ENCODE results near the gene BRD3. TPM values are rescaled to one million over a fixed set of nuclear protein-coding genes. Genes with fewer than 3 reads are reported as not detected.

BRD3 gene
- polyA plus RNA-seq, 1 donor, result 62.5 TPM

GRCh38 chr9:134066913-134067851 is 644 bp downstream of the BRD3 start:
- no peak for DNase-seq (ENCODE audit: low read depth)

GRCh38 chr9:134066526-134066912 is 1.3 kb downstream of the BRD3 start:
- DNase-seq (ENCODE audit: low read depth), result no peak

GRCh38 chr9:134065612-134066419 is 2.0 kb downstream of the BRD3 start:
- DNase-seq (ENCODE audit: low read depth), result no peak

DNA sequence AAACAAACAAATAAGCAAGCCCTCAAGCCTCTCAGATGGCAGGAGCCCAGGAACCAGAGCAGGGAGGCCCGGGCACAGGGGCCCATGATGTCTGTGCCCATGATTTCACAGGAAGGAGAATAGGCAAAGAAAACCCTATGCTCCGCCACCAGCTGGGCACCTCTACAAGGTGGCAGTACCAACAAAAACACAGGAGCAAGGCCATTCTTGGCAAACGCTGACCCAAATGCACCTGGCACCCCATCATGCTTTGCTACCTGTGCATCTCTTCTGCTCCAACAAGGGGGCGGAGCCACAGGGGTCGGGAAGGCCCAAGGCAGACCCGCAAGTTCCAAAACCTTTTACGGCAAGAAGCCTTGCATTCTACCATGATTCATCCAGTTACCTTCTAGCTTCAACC is 3.1 kb downstream of the BRD3 start:
- DNase-seq (ENCODE audit: low read depth), result no peak

- no peak for DNase-seq (ENCODE audit: low read depth)
Observed at GRCh38 chr9:134063571-134064450, 4.0 kb downstream of the BRD3 start.

DNA sequence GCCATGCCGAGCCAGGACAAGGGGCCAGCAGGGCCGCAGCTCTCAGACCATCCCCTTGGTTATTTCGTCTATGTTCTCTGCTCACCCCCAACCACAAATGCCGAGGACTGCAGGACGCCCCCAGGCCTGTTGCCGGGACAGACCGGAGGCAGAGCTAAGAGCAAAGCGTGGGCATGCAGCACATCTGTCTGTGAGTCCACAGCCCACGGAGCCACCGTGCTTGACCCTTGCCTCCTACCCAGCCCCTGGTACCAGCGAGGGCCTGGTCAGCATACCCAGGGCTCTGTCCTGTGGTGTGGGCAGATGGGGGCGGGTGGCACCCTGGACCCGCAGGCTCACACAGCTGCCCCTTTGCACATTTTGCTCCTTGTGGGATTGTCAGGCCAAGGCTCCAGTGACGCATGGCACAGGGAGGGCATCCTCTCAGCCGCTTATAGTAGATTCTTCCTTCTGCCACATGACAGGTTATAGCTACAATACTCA is 4.7 kb downstream of the BRD3 start:
- no peak for DNase-seq (ENCODE audit: low read depth)

DNA sequence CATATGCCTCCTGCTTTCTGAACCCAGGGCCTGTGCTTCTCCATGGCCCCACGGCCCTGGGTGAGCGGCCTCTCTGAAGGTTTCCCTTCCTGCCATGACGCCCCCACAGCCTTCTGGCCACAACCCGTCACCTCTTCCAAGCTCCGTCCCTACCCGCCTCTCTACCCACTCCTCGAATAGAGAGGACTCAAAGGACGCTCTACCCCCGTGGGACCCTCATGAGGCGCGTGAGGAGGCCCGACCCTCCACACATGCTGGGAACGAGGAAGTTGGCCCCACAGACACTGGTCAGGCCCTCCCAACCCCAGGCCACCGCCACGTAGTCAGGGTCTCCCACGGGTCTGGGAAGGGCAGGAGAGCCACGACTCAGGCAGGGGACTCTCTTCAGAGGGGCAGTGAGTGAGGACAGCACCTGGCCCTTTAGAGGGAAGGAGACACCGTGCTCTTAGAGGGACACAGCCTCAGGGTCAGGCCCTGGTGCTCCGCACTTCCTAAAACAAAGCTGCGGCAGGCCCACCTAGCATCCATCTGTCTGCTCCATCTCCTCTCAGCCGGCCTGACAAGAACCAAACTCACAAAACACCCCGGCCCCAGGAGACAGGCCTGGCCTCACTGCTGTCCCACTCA is 5.3 kb downstream of the BRD3 start:
- DNase-seq (ENCODE audit: low read depth), result no peak

- DNase-seq (ENCODE audit: low read depth), result no peak
Observed at GRCh38 chr9:134061688-134062371, 6.0 kb downstream of the BRD3 start.

DNA sequence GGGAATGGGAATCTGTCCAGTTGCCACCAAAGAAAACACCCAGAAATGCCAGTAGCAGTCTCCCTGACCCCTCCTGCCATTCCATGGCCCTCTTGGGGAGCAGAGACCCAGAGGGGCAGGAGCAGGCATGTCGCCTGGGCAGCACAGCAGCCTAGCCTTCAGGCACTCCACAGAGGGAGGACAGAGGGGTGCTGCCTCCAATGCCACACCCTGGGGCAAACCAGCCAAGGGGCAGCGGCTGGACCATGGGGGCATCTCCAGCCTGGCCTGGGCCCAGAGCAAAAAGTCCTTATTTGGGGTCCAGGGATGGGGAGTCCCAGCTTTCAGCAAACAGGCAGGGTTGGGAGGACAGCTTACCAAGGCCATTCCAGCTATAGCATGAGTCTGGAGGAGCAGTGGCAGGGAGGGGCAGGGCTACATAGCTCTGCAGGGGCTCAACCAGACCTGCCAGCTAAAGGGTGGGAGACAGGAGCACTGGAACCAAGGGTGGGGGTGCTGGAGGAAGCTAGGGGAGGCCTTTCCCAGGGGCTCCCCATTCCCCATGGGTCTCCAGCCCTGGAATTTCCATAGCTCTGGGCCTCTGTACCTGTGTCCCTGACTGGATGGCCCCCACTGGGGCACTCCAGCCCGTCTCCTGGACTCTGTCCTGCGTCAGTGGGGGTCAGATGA is 6.7 kb downstream of the BRD3 start:
- no peak for DNase-seq (ENCODE audit: low read depth)

GRCh38 chr9:134060546-134060945 is 7.3 kb downstream of the BRD3 start:
- DNase-seq (ENCODE audit: low read depth), result no peak

- DNase-seq (ENCODE audit: low read depth), result no peak
Observed at GRCh38 chr9:134059661-134060395, 8.0 kb downstream of the BRD3 start.

GRCh38 chr9:134059188-134059641 is 8.6 kb downstream of the BRD3 start:
- DNase-seq (ENCODE audit: low read depth), result no peak

GRCh38 chr9:134058716-134059115 is 9.1 kb downstream of the BRD3 start:
- DNase-seq (ENCODE audit: low read depth), result no peak

DNA sequence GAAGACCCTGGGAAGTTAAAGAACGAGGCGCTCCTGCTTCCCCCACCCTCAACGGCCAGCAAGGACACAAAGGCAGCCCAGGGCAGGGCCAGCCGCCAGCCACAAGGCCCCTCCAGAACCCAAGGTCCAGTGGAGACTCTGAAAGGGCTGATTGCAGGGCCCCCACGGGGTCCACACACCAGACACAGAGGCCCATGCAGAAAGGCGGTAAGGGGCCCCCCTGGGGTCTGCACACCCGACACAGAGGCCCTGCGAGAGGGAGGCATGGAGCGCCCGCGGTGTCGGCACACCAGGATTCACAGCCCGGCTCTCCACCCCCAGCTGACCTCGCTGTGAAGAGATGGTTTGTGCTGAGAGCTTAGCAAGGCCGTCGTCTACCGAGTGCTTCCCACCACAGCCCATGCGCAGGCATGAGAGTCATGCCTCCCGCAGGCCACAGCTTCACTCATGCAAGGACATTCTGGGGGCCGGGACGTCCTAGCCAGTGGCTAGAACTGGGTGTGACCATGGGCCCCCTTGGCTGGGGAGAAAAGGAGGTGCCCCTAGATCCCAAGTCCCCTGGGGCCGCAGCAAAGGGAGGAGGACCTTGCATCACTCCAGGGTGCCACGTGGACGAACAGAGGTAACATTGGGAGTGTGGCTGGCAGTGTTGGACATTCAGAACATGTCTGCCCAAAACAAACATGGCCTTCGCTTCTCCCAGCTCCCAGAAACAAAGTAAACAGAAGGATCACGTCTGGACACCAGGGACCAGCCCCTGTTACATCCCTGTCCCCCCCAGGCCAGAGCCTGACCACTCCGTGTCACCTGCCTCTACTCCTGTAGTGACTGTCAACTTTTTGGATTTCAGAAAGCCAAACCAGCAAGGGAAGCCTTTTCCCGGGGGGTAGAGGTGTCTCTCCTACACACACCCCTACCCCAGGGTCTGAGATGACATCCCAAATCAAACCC is 9.8 kb downstream of the BRD3 start:
- DNase-seq (ENCODE audit: low read depth), result no peak

- no peak for DNase-seq (ENCODE audit: low read depth)
Observed at GRCh38 chr9:134057307-134057657, 10.5 kb downstream of the BRD3 start.

GRCh38 chr9:134056483-134057306 is 11.1 kb downstream of the BRD3 start:
- no peak for DNase-seq (ENCODE audit: low read depth)

- no peak for DNase-seq (ENCODE audit: low read depth)
Observed at GRCh38 chr9:134055981-134056461, 11.8 kb downstream of the BRD3 start.

All from forelimb muscle (tissue), 1 donor.